GM23248 (cell line): Measurements from ENCODE around the gene ZNF25.

Source experiments
- EZH2 ChIP-seq: fragments of 200-600 bp; sonication (generic); IDR thresholded peaks from 2 replicates; pipeline ENCODE4 v1.6.1; 2018; ENCODE audit warnings: antibody characterized with exemption, mild to moderate bottlenecking; ENCODE audit not compliant: insufficient read depth, poor library complexity, severe bottlenecking
- EZH2phosphoT487 ChIP-seq: fragments of 200-600 bp; sonication (generic); IDR thresholded peaks from 2 replicates; pipeline ENCODE4 v1.6.1; 2018; ENCODE audit warnings: antibody characterized with exemption, moderate library complexity, mild to moderate bottlenecking, low read depth; ENCODE audit not compliant: insufficient read depth

DNA sequence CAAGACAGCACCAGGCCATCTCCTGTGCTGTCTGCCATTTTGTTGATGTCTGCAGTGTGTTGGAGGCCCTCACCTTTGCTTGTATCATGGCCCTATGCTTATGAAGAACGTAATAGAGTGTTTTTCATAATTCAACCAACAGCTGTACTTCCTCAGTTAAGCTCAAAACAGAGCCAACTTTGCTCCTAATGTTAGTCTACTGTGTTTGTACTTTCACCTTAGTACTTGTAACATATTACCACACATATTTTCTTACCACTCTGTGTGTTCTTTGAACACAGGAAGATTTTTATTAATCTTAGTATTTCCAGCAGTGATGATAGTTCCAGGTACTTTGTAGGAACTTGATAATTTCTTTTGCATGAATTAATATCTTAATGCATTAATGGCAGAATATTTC is 39.9 kb upstream of the ZNF25 start:
- TF ChIP-seq EZH2 (no peak), EZH2phosphoT487 (no peak)
